ENCODE data around the gene PIP5K1C. TPM values are rescaled to one million over a fixed set of nuclear protein-coding genes. Genes with fewer than 3 reads are reported as not detected.
"Not testable (repeated sequence)": the region's sequence is repeated elsewhere in the genome, so short reads cannot be mapped to it uniquely, and the experiment has no call there.

Gene PIP5K1C
- total RNA-seq, 2 donors from 2014 or later: 31.3 to 45.8 TPM

DNA sequence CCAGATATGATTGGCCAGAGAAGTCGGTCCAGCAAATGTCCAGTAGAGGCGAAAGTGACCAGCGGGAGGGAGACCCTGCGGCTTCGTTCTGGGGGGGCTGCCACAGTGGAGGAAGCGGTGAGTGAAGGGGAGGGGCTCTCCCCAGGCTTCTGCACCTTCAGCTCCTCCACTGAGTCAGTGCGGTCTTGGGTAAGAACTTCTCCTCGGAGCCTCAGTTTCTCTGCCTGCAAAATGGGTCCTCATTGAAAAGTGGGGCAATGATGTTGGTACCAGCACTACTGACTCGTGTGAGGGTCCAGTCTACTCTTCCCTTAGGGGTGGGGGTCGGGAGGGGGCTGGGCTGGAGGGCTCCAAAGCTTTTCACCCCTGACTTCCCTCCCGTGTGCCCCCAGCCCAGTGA lies 110.8 kb downstream of the PIP5K1C start:
- H3K4me1 ChIP-seq: peaks cover 0 to 26% of the 10 kb centered on the region in 2 donors
- no peak overlapping the region for H3K27ac ChIP-seq
- no peaks in the 10 kb centered on the region for H3K36me3 ChIP-seq
- H3K27me3 ChIP-seq: peaks cover 3 to 6% of the 10 kb centered on the region in 2 donors
- H3K4me3 ChIP-seq: no peak overlapping the region
- DNase-seq (ENCODE audit: low spot score): no peak
- TF ChIP-seq, protein P1, sequence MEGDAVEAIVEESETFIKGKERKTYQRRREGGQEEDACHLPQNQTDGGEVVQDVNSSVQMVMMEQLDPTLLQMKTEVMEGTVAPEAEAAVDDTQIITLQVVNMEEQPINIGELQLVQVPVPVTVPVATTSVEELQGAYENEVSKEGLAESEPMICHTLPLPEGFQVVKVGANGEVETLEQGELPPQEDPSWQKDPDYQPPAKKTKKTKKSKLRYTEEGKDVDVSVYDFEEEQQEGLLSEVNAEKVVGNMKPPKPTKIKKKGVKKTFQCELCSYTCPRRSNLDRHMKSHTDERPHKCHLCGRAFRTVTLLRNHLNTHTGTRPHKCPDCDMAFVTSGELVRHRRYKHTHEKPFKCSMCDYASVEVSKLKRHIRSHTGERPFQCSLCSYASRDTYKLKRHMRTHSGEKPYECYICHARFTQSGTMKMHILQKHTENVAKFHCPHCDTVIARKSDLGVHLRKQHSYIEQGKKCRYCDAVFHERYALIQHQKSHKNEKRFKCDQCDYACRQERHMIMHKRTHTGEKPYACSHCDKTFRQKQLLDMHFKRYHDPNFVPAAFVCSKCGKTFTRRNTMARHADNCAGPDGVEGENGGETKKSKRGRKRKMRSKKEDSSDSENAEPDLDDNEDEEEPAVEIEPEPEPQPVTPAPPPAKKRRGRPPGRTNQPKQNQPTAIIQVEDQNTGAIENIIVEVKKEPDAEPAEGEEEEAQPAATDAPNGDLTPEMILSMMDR (IDR thresholded peaks at IDR 0.05): no peak
- H3K9me3 ChIP-seq: no peaks in the 10 kb centered on the region

DNA sequence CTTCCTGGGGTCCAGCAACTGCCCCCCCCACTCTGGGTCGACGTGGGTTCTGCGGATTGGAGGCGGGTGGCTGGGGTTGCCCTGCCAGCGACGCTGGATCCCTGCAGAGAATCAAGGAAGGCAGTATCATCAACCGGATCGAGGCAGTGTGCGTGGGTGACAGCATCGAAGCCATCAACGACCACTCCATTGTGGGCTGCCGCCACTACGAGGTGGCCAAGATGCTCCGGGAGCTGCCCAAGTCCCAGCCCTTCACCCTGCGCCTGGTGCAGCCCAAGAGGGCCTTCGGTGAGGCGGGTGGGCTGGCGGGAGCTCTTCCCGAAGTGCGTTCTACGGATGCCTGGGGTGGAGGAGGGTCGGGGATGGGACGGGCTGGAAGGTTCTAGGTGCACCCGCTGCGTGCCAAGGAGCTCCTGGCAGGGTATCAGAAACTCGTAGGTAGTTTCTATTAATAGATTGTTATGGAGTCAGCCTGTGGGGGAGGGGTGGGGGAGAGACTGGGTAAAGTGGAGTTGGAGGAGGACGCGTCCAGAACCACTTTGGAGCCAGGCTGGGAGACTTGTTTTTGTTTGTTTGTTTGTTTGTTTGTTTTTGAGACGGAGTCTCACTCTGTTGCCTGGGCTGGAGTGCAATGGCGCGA lies 113.4 kb downstream of the PIP5K1C start:
- Histone ChIP-seq H3K27ac (no peak overlapping the region), H3K9me3 (no peaks in the 10 kb centered on the region), H3K4me3 (no peak overlapping the region), H3K4me1 (peaks cover 0 to 19% of the 10 kb centered on the region in 2 donors), H3K36me3 (no peaks in the 10 kb centered on the region), H3K27me3 (peaks cover 3 to 6% of the 10 kb centered on the region in 2 donors)
- TF ChIP-seq, protein P1 (IDR thresholded peaks at IDR 0.05): no peak
- DNase-seq (ENCODE audit: low spot score): no peak

DNA sequence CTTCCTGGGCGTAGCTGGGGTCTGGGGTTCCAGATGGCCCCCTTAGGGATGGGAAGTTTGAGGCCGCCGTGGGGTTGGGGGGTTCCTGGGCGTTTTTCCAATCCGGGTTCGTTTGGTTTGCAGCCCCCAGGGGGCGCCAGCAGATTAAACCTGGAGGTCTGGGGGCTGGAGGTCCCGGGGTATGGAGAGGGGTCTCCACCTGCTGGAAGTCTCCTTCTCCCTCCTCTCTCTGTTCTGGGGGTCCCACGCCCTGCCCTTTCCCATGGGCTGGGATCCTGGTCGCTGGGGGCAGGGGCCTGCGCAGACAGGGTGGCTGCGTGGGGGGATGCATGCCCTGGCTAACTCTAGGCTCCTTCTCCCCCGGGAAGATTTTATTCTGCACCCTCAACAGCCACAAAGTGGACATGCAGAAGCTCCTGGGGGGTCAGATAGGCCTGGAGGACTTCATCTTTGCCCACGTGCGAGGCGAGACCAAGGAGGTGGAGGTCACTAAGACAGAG lies 114.1 kb downstream of the PIP5K1C start:
- TF ChIP-seq, protein P1 (IDR thresholded peaks at IDR 0.05): peak; percentile 28 to 72
- peak overlapping the region; percentile 23 to 43 for H3K4me3 ChIP-seq
- DNase-seq (ENCODE audit: low spot score): no peak
- H3K36me3 ChIP-seq: no peaks in the 10 kb centered on the region
- H3K9me3 ChIP-seq: no peaks in the 10 kb centered on the region
- no peak overlapping the region for H3K27ac ChIP-seq
- peaks cover 0 to 19% of the 10 kb centered on the region in 2 donors for H3K4me1 ChIP-seq
- peaks cover 3 to 6% of the 10 kb centered on the region in 2 donors for H3K27me3 ChIP-seq

DNA sequence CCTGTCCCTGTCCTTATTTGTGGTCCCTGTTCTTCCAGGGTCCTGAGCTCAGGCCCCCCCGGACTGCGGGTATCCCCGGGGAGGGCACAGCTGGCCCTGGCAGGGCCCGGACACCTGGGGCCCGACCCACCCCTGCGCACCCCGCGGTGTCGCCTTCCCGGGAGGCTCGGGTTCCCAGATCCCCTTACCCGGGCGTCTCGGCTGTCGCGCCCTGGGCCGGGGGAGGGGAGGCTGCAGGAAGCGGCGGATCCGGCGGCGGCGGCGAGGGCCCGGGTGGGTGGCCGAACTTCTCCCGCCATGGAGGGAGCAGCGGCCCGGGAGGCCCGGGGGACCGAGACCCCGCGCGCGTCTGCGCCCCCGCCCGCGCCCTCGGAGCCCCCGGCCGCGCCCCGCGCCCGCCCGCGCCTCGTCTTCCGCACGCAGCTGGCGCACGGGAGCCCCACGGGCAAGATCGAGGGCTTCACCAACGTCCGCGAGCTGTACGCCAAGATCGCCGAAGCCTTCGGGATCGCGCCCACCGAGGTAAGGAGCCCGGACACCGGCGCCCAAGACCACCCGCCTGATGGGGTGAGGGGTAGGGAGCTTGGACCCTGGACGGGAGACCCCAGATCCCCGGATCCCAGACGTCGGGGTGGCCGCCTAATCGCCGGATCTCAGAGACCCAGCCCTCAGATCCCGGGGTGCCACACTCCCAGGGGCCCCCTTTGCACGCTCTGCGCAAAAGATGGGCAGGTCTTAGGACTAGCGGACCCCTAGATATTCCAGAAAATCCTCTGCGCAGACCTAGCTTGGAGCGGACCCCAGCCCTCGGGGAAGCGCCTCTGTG lies 114.8 kb downstream of the PIP5K1C start, which contains the start of gene GIPC3:
TSS of gene GIPC3 (plus strand) at position 178 of the 826 bp plus-strand sequence. CDS start at position 298, 120 bp downstream.
- peak within 1 kb of the TSS; percentile 23 to 43 for H3K4me3 ChIP-seq
- H3K27me3 ChIP-seq: peaks cover 3 to 6% of the 10 kb centered on the region in 2 donors
- peaks cover 0 to 19% of the 10 kb centered on the region in 2 donors for H3K4me1 ChIP-seq
- no peak within 1 kb of the TSS for H3K27ac ChIP-seq
- DNase-seq (ENCODE audit: low spot score): no peak
- TF ChIP-seq, protein P1 (IDR thresholded peaks at IDR 0.05): no peak
- H3K9me3 ChIP-seq: no peaks in the 10 kb centered on the region
- no peaks in the 10 kb centered on the region for H3K36me3 ChIP-seq

DNA sequence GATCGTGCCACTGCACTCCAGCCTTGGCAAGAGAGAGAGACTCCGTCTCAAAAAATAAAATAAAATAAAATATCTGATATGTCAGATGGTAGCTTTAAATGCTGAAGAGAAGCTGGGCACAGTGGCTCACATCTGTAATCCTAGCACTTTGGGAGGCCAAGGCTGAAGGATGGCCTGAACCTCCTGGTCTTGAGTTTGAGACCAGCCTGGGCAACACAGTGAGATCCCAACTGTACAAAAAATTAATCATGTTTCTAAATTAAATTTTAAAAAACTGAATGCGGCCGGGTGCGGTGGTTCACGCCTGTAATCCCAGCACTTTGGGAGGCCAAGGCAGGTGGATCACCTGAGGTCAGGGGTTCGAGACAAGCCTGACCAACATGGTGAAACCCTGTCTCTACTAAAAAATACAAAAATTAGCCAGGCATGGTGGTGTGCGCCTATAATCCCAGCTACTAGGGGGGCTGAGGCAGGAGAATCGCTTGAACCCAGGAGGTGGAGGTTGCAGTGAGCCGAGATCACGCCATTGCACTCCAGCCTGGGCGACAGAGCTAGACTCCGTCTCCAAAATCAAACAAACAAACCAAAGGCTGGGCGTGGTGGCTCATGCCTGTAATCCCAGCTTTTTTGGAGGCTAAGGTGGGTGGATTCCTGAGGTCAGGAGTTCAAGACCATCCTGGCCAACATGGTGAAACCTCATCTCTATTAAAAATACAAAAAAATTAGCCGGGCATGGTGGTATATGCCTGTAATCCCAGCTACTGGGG lies 116.0 kb downstream of the PIP5K1C start:
- H3K36me3 ChIP-seq; H3K27ac ChIP-seq; H3K9me3 ChIP-seq; H3K27me3 ChIP-seq; DNase-seq (ENCODE audit: low spot score); H3K4me3 ChIP-seq: not testable (repeated sequence)
- peaks cover 0 to 19% of the 10 kb centered on the region in 2 donors for H3K4me1 ChIP-seq

DNA sequence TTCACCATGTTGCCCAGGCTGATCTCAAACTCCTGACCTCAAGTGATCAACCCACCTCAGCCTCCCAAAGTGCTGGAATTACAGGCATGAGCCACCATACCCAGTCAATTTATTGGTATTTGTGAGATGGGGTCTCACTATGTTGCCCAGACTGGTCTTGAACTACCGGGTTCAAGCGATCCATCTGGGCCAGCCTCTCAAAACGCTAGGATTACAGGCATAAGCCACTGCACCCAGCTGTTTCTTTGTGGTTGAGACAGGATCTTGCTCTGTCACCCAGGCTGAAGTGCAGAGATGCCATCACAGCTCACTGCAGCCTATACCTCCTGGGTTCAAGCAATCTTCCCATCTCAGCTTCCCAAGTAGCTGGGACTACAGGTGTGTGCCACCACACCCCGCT lies 118.5 kb downstream of the PIP5K1C start:
- not testable (repeated sequence) for H3K4me3 ChIP-seq; DNase-seq (ENCODE audit: low spot score); H3K36me3 ChIP-seq; H3K27ac ChIP-seq; H3K27me3 ChIP-seq; H3K9me3 ChIP-seq
- H3K4me1 ChIP-seq: peaks cover 0 to 18% of the 10 kb centered on the region in 2 donors

Other genes with a start within 250 kb of the PIP5K1C start
- gene SMIM24, start 219.9 kb downstream of the PIP5K1C start, total RNA-seq: not detected
- not detected for gene SMIM44, start 217.0 kb downstream of the PIP5K1C start, total RNA-seq
- 10 to 100 TPM; 14.1 to 18.4 TPM for gene DOHH, start 199.8 kb downstream of the PIP5K1C start, total RNA-seq
- 10 to 100 TPM; 20.6 to 21.7 TPM for gene FZR1, start 194.2 kb downstream of the PIP5K1C start, total RNA-seq
- not detected for gene TEKTIP1, start 161.3 kb downstream of the PIP5K1C start, total RNA-seq
- gene MFSD12, start 142.9 kb downstream of the PIP5K1C start, total RNA-seq: 10 to 100 TPM; 15.8 to 35.4 TPM
- gene HMG20B, start 127.5 kb downstream of the PIP5K1C start, total RNA-seq: 10 to 100 TPM; 51.8 to 52.5 TPM
- gene GIPC3, start 115.0 kb downstream of the PIP5K1C start, total RNA-seq: 1 to 10 TPM in 1 of 2 donors, under 1 TPM in 1; 0.96 to 1.5 TPM
- 1 to 10 TPM in 1 of 2 donors, under 1 TPM in 1; 0.67 to 1.1 TPM for gene TBXA2R, start 93.6 kb downstream of the PIP5K1C start, total RNA-seq
- gene CACTIN, start 73.7 kb downstream of the PIP5K1C start, total RNA-seq: 10 to 100 TPM; 11.2 to 22.8 TPM
- gene TJP3, start 7.9 kb upstream of the PIP5K1C start, total RNA-seq: 1 to 10 TPM in 1 of 2 donors, not detected in 1; 1.1 TPM
- 10 to 100 TPM; 14.7 to 24.8 TPM for gene APBA3, start 61.2 kb upstream of the PIP5K1C start, total RNA-seq
- gene MRPL54, start 62.2 kb upstream of the PIP5K1C start, total RNA-seq: 10 to 100 TPM; 81.0 to 84.4 TPM
- gene RAX2, start 71.8 kb upstream of the PIP5K1C start, total RNA-seq: not detected
- 1 to 10 TPM in 1 of 2 donors, under 1 TPM in 1; 0.26 to 1.5 TPM for gene MATK, start 85.9 kb upstream of the PIP5K1C start, total RNA-seq
- not detected for gene ZFR2, start 168.6 kb upstream of the PIP5K1C start, total RNA-seq
- not detected for gene ATCAY, start 180.2 kb upstream of the PIP5K1C start, total RNA-seq
- gene NMRK2, start 232.6 kb upstream of the PIP5K1C start, total RNA-seq: 1,000 to 10,000 TPM; 1,342 to 2,195 TPM

Measured in right atrium auricular region (tissue), 2 donors.